Transverse colon (tissue), 4 donors: Measurements from ENCODE around the gene KSR1. TPM values are rescaled to one million over a fixed set of nuclear protein-coding genes. Genes with fewer than 3 reads are reported as not detected.
"Not testable (repeated sequence)": the region's sequence is repeated elsewhere in the genome, so short reads cannot be mapped to it uniquely, and the experiment has no call there.

Source experiments
- DNase-seq: peaks from one replicate; pipeline ENCODE4 v3.0.0-alpha.2; 2019
- H3K27ac ChIP-seq, 4 donors: fragments of 200-600 bp; sonication (generic); 2 replicates each; pipeline ENCODE4 v1.5.1; 2016 to 2018; ENCODE audit warnings: inconsistent platforms in 4 of 4
- H3K27me3 ChIP-seq: fragments of 200-600 bp; sonication (generic); 2 replicates; pipeline ENCODE4 v1.5.1; 2017; ENCODE audit warnings: inconsistent platforms
- H3K36me3 ChIP-seq, 4 donors: fragments of 200-600 bp; sonication (generic); 2 replicates each; pipeline ENCODE4 v1.5.1; 2017 to 2019; ENCODE audit warnings: inconsistent platforms in 4 of 4
- H3K4me1 ChIP-seq, 4 donors: fragments of 200-600 bp; sonication (generic); 2 replicates each; pipeline ENCODE4 v1.5.1; 2017 to 2020; ENCODE audit warnings: inconsistent platforms in 4 of 4
- H3K4me3 ChIP-seq, 4 donors: fragments of 200-600 bp; sonication (generic); 1 replicate in 1 of 4; 2 replicates in 3 of 4; pipeline versions ENCODE4 v1.5.1 to v1.6.1; 2017 to 2019; ENCODE audit warnings: inconsistent platforms in 4 of 4
- H3K9me3 ChIP-seq, 2 donors: fragments of 200-600 bp; sonication (generic); 2 replicates each; pipeline ENCODE4 v1.5.1; 2017 to 2019; ENCODE audit warnings: inconsistent platforms in 2 of 2
- EP300 ChIP-seq: sonication (generic); formaldehyde crosslinking; IDR thresholded peaks from one replicate; pipeline ENCODE4 v1.6.1; 2017; ENCODE audit warnings: antibody characterized with exemption, low read depth
- POLR2A ChIP-seq: fragments of 450-650 bp; IDR thresholded peaks from one replicate; pipeline ENCODE4 v1.6.1; 2016; ENCODE audit warnings: antibody characterized with exemption, mild to moderate bottlenecking, moderate library complexity
- POLR2AphosphoS5 ChIP-seq, 3 donors: sonication (generic); formaldehyde crosslinking; IDR thresholded peaks; one replicate each; pipeline ENCODE4 v1.6.1; 2016; ENCODE audit warnings: antibody characterized with exemption in 3 of 3
- WGBS, 2 donors: methylation state at CpG; one replicate each; pipeline ENCODE4 v1.1.5; 2018; ENCODE audit warnings: low coverage in 1 of 2; 5-methylcytosine and 5-hydroxymethylcytosine counted together
- in situ Hi-C, 4 donors: fragments of 200-750 bp; cut with MboI; loops; one replicate each; pipeline versions ENCODE4 v1.15.0 to v1.15.1; 2017; ENCODE audit warnings: low sequenced_read_pairs in 3 of 4, low pct_ligation_motif_present in 1 of 4, low pct_unique_long_range_greater_than_20kb in 1 of 4
- intact Hi-C: fragments of 100-400 bp; cut with DNase I; formaldehyde crosslinking; loops from one replicate; pipeline ENCODE4 v1.15.1; 2023; ENCODE audit warnings: low total_unique reads
- total RNA-seq, 4 donors: library from RNA; depleted of rRNA; stranded (reverse); fragments of >200 nt; gene quantifications; one replicate each; pipeline ENCODE4 v1.1.0, GENCODE V29; 2016
- TF ChIP-seq, protein P1 (sequence below), 5 experiments: fragments of 200-600 bp in 3 of 5; fragments of 450-650 bp in 2 of 5; sonication (generic) in 3 of 5; IDR thresholded peaks; 1 replicate in 2 of 5; 2 replicates in 3 of 5; pipeline ENCODE4 v1.5.1; 2016 to 2017; ENCODE audit warnings: antibody characterized with exemption in 5 of 5, inconsistent platforms in 3 of 5, mild to moderate bottlenecking in 2 of 5, moderate library complexity in 1 of 5

The KSR1 gene
- total RNA-seq, 4 donors from 2014 or later = 8.2 to 55.7 (median 30.9) TPM

DNA sequence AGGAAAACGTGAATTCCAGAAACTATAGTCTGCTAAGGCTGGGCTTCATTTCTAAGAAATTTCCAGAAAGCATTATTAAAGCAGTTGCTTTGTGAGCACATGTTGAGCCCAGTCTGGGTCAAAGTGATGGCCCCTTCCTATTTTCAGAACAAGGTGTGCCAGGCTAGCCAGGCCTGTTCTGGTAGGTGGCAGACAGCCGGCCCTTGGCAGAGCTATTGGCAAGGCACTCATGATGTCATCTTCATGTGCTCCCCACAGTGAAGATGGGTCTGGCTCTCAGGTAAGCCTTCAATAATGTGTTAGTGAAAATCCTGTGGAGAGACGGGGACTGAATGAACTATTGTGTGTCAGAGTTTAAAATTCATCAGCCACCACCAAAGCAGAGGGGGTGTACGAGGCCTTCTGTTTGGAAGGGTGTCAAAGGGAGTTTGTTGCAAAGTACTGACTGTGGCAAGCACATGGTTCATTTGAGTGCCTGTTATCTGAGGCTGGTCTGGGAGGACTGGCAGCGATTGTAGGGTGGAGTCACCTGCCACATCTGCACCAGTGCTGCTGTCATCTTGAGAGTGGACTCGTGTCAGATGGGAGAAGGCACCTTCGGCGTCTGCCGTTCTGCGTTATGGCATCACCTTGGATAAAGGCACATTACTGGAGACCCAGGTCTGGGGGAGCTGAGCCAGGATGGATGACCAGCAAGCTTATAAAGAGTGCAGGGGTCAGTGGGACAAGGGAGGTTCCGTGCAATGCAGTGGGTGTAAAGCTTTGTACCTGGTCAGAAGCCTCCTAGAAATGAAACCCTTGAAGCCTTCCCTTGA is 43.4 kb downstream of the KSR1 start:
- TF ChIP-seq, protein P1, sequence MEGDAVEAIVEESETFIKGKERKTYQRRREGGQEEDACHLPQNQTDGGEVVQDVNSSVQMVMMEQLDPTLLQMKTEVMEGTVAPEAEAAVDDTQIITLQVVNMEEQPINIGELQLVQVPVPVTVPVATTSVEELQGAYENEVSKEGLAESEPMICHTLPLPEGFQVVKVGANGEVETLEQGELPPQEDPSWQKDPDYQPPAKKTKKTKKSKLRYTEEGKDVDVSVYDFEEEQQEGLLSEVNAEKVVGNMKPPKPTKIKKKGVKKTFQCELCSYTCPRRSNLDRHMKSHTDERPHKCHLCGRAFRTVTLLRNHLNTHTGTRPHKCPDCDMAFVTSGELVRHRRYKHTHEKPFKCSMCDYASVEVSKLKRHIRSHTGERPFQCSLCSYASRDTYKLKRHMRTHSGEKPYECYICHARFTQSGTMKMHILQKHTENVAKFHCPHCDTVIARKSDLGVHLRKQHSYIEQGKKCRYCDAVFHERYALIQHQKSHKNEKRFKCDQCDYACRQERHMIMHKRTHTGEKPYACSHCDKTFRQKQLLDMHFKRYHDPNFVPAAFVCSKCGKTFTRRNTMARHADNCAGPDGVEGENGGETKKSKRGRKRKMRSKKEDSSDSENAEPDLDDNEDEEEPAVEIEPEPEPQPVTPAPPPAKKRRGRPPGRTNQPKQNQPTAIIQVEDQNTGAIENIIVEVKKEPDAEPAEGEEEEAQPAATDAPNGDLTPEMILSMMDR (IDR thresholded peaks at IDR 0.05) = no peak
- TF ChIP-seq POLR2AphosphoS5 (IDR thresholded peaks at IDR 0.05) = no peak
- no peak for TF ChIP-seq EP300
- no peak for TF ChIP-seq POLR2A
- DNase-seq = no peak
- Histone ChIP-seq H3K9me3 (no peaks in the 10 kb centered on the region), H3K27me3 (no peaks in the 10 kb centered on the region), H3K4me1 (peaks cover 9 to 21% (median 15%) of the 10 kb centered on the region in 4 donors), H3K36me3 (no peaks in the 10 kb centered on the region), H3K27ac (no peak overlapping the region), H3K4me3 (no peak overlapping the region)
- intact Hi-C loops (no loop called here), in situ Hi-C loops (loop anchor here (10.0 to 25.0 kb wide), 4 partner anchors 65 to 138 kb away; partner anchors contain the start of gene LGALS9 (in 1 of the 4))
- WGBS, 2 donors = 88 to 90% methylated on average over 5 to 11 of the region's 11 CpGs

DNA sequence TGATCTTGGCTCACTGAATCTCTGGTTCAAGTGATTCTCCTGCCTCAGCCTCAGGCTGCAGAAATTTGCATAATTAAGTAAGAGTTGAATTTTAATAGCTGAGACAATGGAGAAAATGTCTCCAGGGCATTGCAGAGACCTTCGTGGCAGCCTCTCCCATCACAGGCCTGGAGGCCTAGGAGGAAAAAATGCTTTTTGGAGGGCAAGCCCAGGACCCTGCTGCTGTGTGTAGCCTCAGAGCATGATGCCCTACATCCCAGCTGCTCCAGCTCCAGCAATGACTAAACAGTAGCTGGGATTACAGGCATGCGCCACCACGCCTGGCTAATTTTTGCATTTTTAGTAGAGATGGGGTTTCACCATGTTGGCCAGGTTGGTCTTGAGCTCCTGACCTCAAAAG is 45.1 kb downstream of the KSR1 start:
- H3K4me3 ChIP-seq, H3K9me3 ChIP-seq, intact Hi-C loops, H3K27ac ChIP-seq, H3K27me3 ChIP-seq, H3K36me3 ChIP-seq, DNase-seq: not testable (repeated sequence)
- H3K4me1 ChIP-seq = peaks cover 2 to 12% (median 7%) of the 10 kb centered on the region in 4 donors
- 93% methylated on average over 3 of the region's 3 CpGs; no CpG with 5 or more reads in 1 of the 2 donors for WGBS, 2 donors
- in situ Hi-C loops = loop anchor here in 2 of 4 donors (10.0 to 25.0 kb wide), 2 partner anchors 63 to 136 kb away; partner anchors contain the start of gene LGALS9 (in 1 of the 2)

DNA sequence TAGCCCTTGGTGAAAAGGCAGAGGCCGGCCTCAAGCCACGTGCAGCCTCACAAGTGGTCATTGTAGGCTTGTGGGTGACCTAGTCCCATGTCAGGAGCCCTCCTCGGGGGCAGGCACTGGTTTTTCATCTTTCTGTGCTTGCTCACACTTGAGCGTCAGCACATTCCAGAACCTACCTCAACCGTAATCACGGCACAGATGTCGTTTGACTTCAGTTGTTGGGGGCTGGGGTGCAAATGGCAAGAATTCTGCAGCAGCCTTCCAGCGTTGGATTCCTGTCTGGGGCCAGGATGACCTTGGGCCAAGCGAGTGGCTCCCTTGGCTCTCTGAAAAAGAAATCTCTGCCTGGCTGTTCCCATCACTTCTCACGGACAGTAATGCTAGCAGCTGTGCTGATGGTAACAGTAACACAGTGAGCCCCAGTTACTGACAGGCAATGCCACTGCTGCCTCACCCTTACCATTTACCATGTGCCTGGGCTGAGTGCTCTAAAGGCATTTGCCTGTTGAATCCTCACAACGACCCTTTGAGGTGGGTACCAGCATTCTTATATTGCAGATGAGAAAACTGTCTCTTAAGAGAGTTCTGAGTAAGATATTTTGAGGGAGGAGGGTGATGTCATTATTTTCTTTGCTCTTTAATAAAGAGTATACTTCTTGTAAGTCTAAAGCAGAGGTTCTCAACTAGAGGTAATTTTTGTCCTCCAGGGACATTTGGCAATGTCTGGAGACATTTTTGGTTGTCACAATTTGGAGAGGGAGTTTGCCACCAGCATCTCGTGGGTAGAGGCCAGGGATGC is 46.5 kb downstream of the KSR1 start:
- intact Hi-C loops = no loop called here
- no peak for DNase-seq
- H3K4me3 ChIP-seq = no peak overlapping the region
- H3K36me3 ChIP-seq = no peaks in the 10 kb centered on the region
- H3K27ac ChIP-seq = no peak overlapping the region
- in situ Hi-C loops = loop anchor here in 2 of 4 donors (10.0 to 25.0 kb wide), 2 partner anchors 62 to 135 kb away; partner anchors contain the start of gene LGALS9 (in 1 of the 2)
- WGBS, 2 donors = 77% methylated on average over 12 of the region's 12 CpGs; no CpG with 5 or more reads in 1 of the 2 donors
- TF ChIP-seq POLR2AphosphoS5 (IDR thresholded peaks at IDR 0.05) = no peak
- TF ChIP-seq POLR2A = no peak
- TF ChIP-seq, protein P1 (IDR thresholded peaks at IDR 0.05) = no peak
- no peak for TF ChIP-seq EP300
- no peaks in the 10 kb centered on the region for H3K9me3 ChIP-seq
- peaks cover 0 to 6% (median 4%) of the 10 kb centered on the region in 4 donors for H3K4me1 ChIP-seq
- H3K27me3 ChIP-seq = no peaks in the 10 kb centered on the region

DNA sequence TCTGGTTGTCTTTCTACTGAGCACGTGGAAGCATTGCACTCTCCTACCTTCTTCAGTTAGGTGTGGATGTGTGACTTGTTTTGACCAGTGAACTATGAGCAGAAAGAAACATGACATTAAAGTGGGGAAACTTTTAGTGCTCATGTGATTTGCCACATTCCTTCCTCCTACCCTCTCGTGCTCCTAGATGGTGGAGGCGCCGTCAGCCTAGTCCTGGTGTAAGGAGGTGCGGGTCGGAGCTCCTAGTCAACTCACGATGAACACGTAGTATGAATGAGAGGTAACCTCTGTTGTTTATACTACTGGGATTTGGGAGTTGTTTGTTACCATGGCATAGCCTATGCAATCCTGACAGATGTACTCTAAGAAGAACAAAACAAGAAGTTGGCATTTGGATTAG is 47.4 kb downstream of the KSR1 start:
- 90 to 92% methylated on average over 4 to 8 of the region's 8 CpGs for WGBS, 2 donors
- in situ Hi-C loops = loop anchor here in 2 of 4 donors (10.0 to 25.0 kb wide), 2 partner anchors 61 to 134 kb away; partner anchors contain the start of gene LGALS9 (in 1 of the 2)
- no peaks in the 10 kb centered on the region for H3K9me3 ChIP-seq
- TF ChIP-seq POLR2A (no peak), EP300 (no peak), POLR2AphosphoS5 (IDR thresholded peaks at IDR 0.05) (no peak)
- TF ChIP-seq, protein P1 (IDR thresholded peaks at IDR 0.05) = no peak
- intact Hi-C loops = no loop called here
- H3K27me3 ChIP-seq = no peaks in the 10 kb centered on the region
- no peaks in the 10 kb centered on the region for H3K36me3 ChIP-seq
- H3K4me3 ChIP-seq = no peak overlapping the region
- DNase-seq = no peak
- peaks cover 0 to 6% (median 4%) of the 10 kb centered on the region in 4 donors for H3K4me1 ChIP-seq
- H3K27ac ChIP-seq = no peak overlapping the region
